ENCODE data around the gene NBAS. TPM values are rescaled to one million over a fixed set of nuclear protein-coding genes. Genes with fewer than 3 reads are reported as not detected.

NBAS gene
- total and polyA plus RNA-seq, 2 donors (not counting 1 experiment from before 2014, with no cell fraction given): 27.0 to 124 TPM

DNA sequence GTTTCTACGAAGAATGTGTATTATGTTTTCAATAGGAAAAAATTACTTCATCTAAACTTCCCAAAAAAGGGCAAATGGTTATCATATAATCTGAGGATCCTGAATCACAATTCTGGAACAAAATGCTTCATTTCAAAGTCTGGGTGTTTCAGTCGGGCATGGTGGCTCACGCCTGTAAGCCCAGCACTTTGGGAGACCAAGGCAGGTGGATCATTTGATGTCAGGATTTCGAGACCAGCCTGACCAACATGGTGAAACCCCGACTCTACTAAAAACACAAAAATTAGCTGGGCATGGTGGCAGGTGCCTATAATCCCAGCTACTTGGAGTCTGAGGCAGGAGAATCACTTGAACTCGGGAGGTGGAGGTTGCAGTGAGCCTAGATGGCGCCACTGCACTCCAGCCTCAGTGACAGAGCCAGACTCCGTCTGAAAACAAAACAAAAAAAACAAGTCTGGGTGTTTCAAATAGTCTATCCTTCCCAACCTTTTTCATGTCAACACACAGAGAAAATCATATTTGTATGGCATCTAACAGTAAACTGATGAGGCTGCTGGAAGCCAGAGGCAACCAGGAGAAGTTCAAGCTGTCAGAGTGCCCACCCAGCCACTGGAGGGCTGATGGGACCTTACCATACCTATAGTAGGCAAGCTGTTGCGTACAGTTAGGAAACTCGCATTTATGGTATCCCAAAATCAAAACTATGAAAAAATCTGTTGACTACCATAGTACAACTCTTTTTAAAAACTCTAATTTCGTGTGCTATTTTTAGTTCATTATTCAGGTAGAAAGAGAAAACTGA lies 14.6 kb downstream of the NBAS start:
- no peak overlapping the region for H2AFZ ChIP-seq (ENCODE audit: low read length)
- no peak overlapping the region for H3K9ac ChIP-seq (ENCODE audit: insufficient read depth, low read length)
- H4K20me1 ChIP-seq (ENCODE audit: control insufficient read depth, extremely low read depth, insufficient read depth, low read length): no peaks in the 10 kb centered on the region
- no peaks in the 10 kb centered on the region for H3K36me3 ChIP-seq (ENCODE audit: control insufficient read depth, insufficient read depth, low read length)
- H3K27ac ChIP-seq (ENCODE audit: insufficient read depth, low read length): no peak overlapping the region
- H3K79me2 ChIP-seq (ENCODE audit: control insufficient read depth, insufficient read depth, low read length): no peaks in the 10 kb centered on the region
- no peaks in the 10 kb centered on the region for H3K4me1 ChIP-seq (ENCODE audit: control insufficient read depth, extremely low read depth, insufficient read depth, low read length)
- no peak overlapping the region for H3K4me3 ChIP-seq (replicated peaks in 1 of 4; ENCODE audit: control extremely low read depth in 1 of 4, insufficient read depth in 1 of 4, low read depth in 3 of 4, low read length in 4 of 4)
- H3K27me3 ChIP-seq (ENCODE audit: control insufficient read depth, insufficient read depth, low read length): no peaks in the 10 kb centered on the region
- H3K4me2 ChIP-seq (ENCODE audit: extremely low read depth, insufficient read depth, low read length): no peak overlapping the region
- no peak for DNase-seq (ENCODE audit: low read depth in 2 of 2)
- TF ChIP-seq EZH2 (IDR thresholded peaks at IDR 0.05; ENCODE audit: low read length, missing control alignments): no peak
- TF ChIP-seq, protein P1, sequence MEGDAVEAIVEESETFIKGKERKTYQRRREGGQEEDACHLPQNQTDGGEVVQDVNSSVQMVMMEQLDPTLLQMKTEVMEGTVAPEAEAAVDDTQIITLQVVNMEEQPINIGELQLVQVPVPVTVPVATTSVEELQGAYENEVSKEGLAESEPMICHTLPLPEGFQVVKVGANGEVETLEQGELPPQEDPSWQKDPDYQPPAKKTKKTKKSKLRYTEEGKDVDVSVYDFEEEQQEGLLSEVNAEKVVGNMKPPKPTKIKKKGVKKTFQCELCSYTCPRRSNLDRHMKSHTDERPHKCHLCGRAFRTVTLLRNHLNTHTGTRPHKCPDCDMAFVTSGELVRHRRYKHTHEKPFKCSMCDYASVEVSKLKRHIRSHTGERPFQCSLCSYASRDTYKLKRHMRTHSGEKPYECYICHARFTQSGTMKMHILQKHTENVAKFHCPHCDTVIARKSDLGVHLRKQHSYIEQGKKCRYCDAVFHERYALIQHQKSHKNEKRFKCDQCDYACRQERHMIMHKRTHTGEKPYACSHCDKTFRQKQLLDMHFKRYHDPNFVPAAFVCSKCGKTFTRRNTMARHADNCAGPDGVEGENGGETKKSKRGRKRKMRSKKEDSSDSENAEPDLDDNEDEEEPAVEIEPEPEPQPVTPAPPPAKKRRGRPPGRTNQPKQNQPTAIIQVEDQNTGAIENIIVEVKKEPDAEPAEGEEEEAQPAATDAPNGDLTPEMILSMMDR (conservative IDR thresholded peaks at IDR 0.05 in 1 of 2, IDR thresholded peaks at IDR 0.05 in 1 of 2; ENCODE audit: low read depth in 1 of 2, low read length in 2 of 2): peak in 1 of 2 donors; percentile 11
- no peaks in the 10 kb centered on the region for H3K9me3 ChIP-seq (ENCODE audit: control insufficient read depth, insufficient read depth, low read depth, low read length)

DNA sequence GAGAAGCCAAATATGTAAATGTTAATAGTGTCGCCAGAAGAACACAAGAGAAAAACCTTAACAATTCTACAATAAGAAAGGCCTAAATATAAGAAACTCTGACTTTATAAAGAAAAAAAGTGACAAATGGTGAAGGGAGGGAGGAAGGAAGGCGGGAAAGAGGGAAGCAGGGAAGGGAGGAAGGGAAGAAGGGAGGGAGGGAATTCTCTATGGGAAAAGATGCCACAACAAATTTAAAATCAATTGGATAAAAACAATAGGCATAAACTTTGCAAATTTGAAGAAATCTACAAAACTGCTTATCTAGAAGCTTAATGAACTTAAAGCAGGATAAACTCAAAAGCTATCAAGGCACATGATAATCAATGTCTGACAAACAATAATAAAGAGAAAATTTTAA lies 16.9 kb downstream of the NBAS start:
- DNase-seq (ENCODE audit: low read depth in 2 of 2): no peak
- TF ChIP-seq, protein P1 (conservative IDR thresholded peaks at IDR 0.05 in 1 of 2, IDR thresholded peaks at IDR 0.05 in 1 of 2; ENCODE audit: low read depth in 1 of 2, low read length in 2 of 2): no peak
- TF ChIP-seq EZH2 (IDR thresholded peaks at IDR 0.05; ENCODE audit: low read length, missing control alignments): no peak
- H4K20me1 ChIP-seq (ENCODE audit: control insufficient read depth, extremely low read depth, insufficient read depth, low read length): no peaks in the 10 kb centered on the region
- H3K4me3 ChIP-seq (replicated peaks in 1 of 4; ENCODE audit: control extremely low read depth in 1 of 4, insufficient read depth in 1 of 4, low read depth in 3 of 4, low read length in 4 of 4): no peak overlapping the region
- H2AFZ ChIP-seq (ENCODE audit: low read length): no peak overlapping the region
- H3K79me2 ChIP-seq (ENCODE audit: control insufficient read depth, insufficient read depth, low read length): no peaks in the 10 kb centered on the region
- no peak overlapping the region for H3K9ac ChIP-seq (ENCODE audit: insufficient read depth, low read length)
- no peaks in the 10 kb centered on the region for H3K27me3 ChIP-seq (ENCODE audit: control insufficient read depth, insufficient read depth, low read length)
- H3K4me2 ChIP-seq (ENCODE audit: extremely low read depth, insufficient read depth, low read length): no peak overlapping the region
- H3K36me3 ChIP-seq (ENCODE audit: control insufficient read depth, insufficient read depth, low read length): no peaks in the 10 kb centered on the region
- H3K27ac ChIP-seq (ENCODE audit: insufficient read depth, low read length): no peak overlapping the region
- H3K9me3 ChIP-seq (ENCODE audit: control insufficient read depth, insufficient read depth, low read depth, low read length): no peaks in the 10 kb centered on the region
- no peaks in the 10 kb centered on the region for H3K4me1 ChIP-seq (ENCODE audit: control insufficient read depth, extremely low read depth, insufficient read depth, low read length)

DNA sequence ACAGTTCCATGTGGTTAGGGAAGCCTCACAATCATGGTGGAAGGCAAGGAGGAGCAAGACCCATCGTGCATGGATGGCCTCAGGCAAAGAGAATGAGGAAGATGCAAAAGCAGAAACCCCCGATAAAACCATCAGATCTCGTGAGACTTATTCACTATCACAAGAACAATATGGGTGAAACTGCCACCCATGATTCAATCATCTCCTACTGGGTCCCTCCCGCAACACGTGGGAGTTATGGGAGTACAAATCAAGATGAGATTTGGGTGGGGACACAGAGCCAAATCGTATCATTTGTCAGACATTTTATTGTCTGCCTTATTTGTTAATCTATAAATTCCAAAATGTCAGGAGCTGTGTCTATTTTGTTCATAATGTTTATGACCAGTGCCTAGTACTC lies 17.6 kb downstream of the NBAS start:
- DNase-seq (ENCODE audit: low read depth in 2 of 2): no peak
- Histone ChIP-seq H3K79me2 (ENCODE audit: control insufficient read depth, insufficient read depth, low read length) (no peaks in the 10 kb centered on the region), H3K4me3 (replicated peaks in 1 of 4; ENCODE audit: control extremely low read depth in 1 of 4, insufficient read depth in 1 of 4, low read depth in 3 of 4, low read length in 4 of 4) (no peak overlapping the region), H3K27me3 (ENCODE audit: control insufficient read depth, insufficient read depth, low read length) (no peaks in the 10 kb centered on the region), H3K36me3 (ENCODE audit: control insufficient read depth, insufficient read depth, low read length) (no peaks in the 10 kb centered on the region), H3K9ac (ENCODE audit: insufficient read depth, low read length) (no peak overlapping the region), H2AFZ (ENCODE audit: low read length) (no peak overlapping the region), H4K20me1 (ENCODE audit: control insufficient read depth, extremely low read depth, insufficient read depth, low read length) (no peaks in the 10 kb centered on the region), H3K4me1 (ENCODE audit: control insufficient read depth, extremely low read depth, insufficient read depth, low read length) (no peaks in the 10 kb centered on the region), H3K4me2 (ENCODE audit: extremely low read depth, insufficient read depth, low read length) (no peak overlapping the region), H3K9me3 (ENCODE audit: control insufficient read depth, insufficient read depth, low read depth, low read length) (no peaks in the 10 kb centered on the region), H3K27ac (ENCODE audit: insufficient read depth, low read length) (no peak overlapping the region)
- TF ChIP-seq EZH2 (IDR thresholded peaks at IDR 0.05; ENCODE audit: low read length, missing control alignments): no peak
- TF ChIP-seq, protein P1 (conservative IDR thresholded peaks at IDR 0.05 in 1 of 2, IDR thresholded peaks at IDR 0.05 in 1 of 2; ENCODE audit: low read depth in 1 of 2, low read length in 2 of 2): no peak
